Loucy (cell line): ENCODE results near the gene TEP1.

Experiments used
- H2AFZ ChIP-seq: fragments of 200-600 bp; sonication (generic); 2 replicates; pipeline ENCODE4 v1.6.0; 2016; ENCODE audit warnings: antibody characterized with exemption, mild to moderate bottlenecking, low read length, moderate library complexity
- H3F3A ChIP-seq: fragments of 200-600 bp; 2 replicates; pipeline ENCODE4 v1.6.0; 2016; ENCODE audit warnings: antibody characterized with exemption, low read depth, mild to moderate bottlenecking
- H3K27me3 ChIP-seq: fragments of 200-600 bp; sonication (generic); 2 replicates; pipeline ENCODE4 v1.6.1; 2014; ENCODE audit warnings: low read length, mild to moderate bottlenecking; ENCODE audit not compliant: insufficient read depth, poor library complexity, severe bottlenecking
- H3K36me3 ChIP-seq: fragments of 200-600 bp; sonication (generic); 2 replicates; pipeline ENCODE4 v1.6.1; 2016; ENCODE audit warnings: low read length; ENCODE audit not compliant: insufficient read depth
- H3K4me1 ChIP-seq: fragments of 200-600 bp; sonication (generic); 2 replicates; pipeline ENCODE4 v1.5.1; 2014; ENCODE audit warnings: low read length, mild to moderate bottlenecking; ENCODE audit not compliant: insufficient read depth, poor library complexity, severe bottlenecking
- H3K4me2 ChIP-seq: fragments of 200-600 bp; sonication (generic); 2 replicates; pipeline ENCODE4 v1.6.0; 2014; ENCODE audit warnings: antibody characterized with exemption, low read length, low read depth, mild to moderate bottlenecking; ENCODE audit not compliant: poor library complexity, severe bottlenecking
- H3K4me3 ChIP-seq: fragments of 200-600 bp; sonication (generic); 2 replicates; pipeline ENCODE4 v1.5.1; 2014; ENCODE audit warnings: low read length, mild to moderate bottlenecking, mixed read lengths; ENCODE audit not compliant: poor library complexity, severe bottlenecking
- H3K79me2 ChIP-seq: fragments of 200-600 bp; sonication (generic); 2 replicates; pipeline ENCODE4 v1.6.1; 2014; ENCODE audit warnings: low read length; ENCODE audit not compliant: insufficient read depth
- H3K9ac ChIP-seq: fragments of 200-600 bp; sonication (generic); 2 replicates; pipeline ENCODE4 v1.6.0; 2014; ENCODE audit warnings: mild to moderate bottlenecking, low read depth, low read length, moderate library complexity; ENCODE audit not compliant: poor library complexity, severe bottlenecking
- H3K9me2 ChIP-seq: fragments of 200-600 bp; sonication (generic); replicated peaks from 2 replicates; pipeline ENCODE4 v1.6.1; 2016; ENCODE audit warnings: low read depth, low read length, mixed read lengths
- H3K9me3 ChIP-seq: fragments of 200-600 bp; sonication (generic); 2 replicates; pipeline ENCODE4 v1.6.1; 2014; ENCODE audit warnings: mild to moderate bottlenecking, antibody characterized with exemption, low read length, low read depth; ENCODE audit not compliant: insufficient read depth
- H4K20me1 ChIP-seq: fragments of 200-600 bp; sonication (generic); 2 replicates; pipeline ENCODE4 v1.6.0; 2014; ENCODE audit warnings: antibody characterized with exemption, low read length, mild to moderate bottlenecking; ENCODE audit not compliant: insufficient read depth, poor library complexity, severe bottlenecking
- CTCF ChIP-seq: fragments of 200-600 bp; sonication (generic); conservative IDR thresholded peaks from 2 replicates; pipeline ENCODE4 v1.5.1; 2014; ENCODE audit warnings: mild to moderate bottlenecking, antibody characterized with exemption, low read length
- EZH2phosphoT487 ChIP-seq: fragments of 200-600 bp; IDR thresholded peaks from 2 replicates; pipeline ENCODE4 v1.6.1; 2018; ENCODE audit warnings: antibody characterized with exemption, mild to moderate bottlenecking, moderate library complexity, borderline replicate concordance

The TEP1 gene

GRCh38 chr14:20383032-20383431 lies 30.3 kb downstream of the TEP1 start:
- Histone ChIP-seq H3K9me2 (no peaks in the 10 kb centered on the region), H3K27me3 (no peaks in the 10 kb centered on the region), H3K4me3 (no peak overlapping the region), H3K9ac (no peak overlapping the region), H2AFZ (no peak overlapping the region), H3F3A (no peaks in the 10 kb centered on the region), H3K79me2 (no peaks in the 10 kb centered on the region), H3K9me3 (no peaks in the 10 kb centered on the region), H3K36me3 (peaks cover 90% of the 10 kb centered on the region; the same call in 1 of the 2 replicates), H3K4me2 (no peak overlapping the region), H3K4me1 (no peaks in the 10 kb centered on the region), H4K20me1 (no peaks in the 10 kb centered on the region)
- no peak for TF ChIP-seq EZH2phosphoT487
- TF ChIP-seq CTCF = no peak

DNA sequence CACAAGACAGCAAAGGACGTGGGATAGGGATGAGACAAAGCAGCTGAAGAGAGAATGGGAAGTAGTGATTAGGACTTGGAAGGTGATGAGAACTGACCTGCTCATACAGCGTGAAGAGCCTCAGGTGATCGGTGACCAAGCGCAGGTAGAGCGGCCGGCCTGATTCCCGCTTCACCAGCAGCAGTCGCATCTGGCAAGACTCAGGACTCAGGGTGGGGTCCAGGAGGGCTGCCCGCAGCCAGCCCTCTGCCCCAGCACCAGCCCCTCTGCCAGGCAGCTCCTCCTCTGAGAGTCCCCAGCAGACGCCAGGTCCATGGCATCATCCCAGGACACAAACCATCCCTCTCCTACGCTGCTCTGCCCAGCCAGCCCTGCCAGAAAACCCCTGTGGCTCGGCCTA lies 30.8 kb downstream of the TEP1 start:
- no peaks in the 10 kb centered on the region for H3K9me2 ChIP-seq
- no peaks in the 10 kb centered on the region for H3K4me1 ChIP-seq
- H3K4me3 ChIP-seq = no peak overlapping the region
- no peak overlapping the region for H2AFZ ChIP-seq
- no peaks in the 10 kb centered on the region for H3K27me3 ChIP-seq
- no peak overlapping the region for H3K9ac ChIP-seq
- TF ChIP-seq CTCF (no peak), EZH2phosphoT487 (no peak)
- no peaks in the 10 kb centered on the region for H3K79me2 ChIP-seq
- H3K4me2 ChIP-seq = no peak overlapping the region
- H4K20me1 ChIP-seq = no peaks in the 10 kb centered on the region
- H3F3A ChIP-seq = no peaks in the 10 kb centered on the region
- H3K36me3 ChIP-seq = peaks cover 91% of the 10 kb centered on the region; the same call in 1 of the 2 replicates
- H3K9me3 ChIP-seq = no peaks in the 10 kb centered on the region

DNA sequence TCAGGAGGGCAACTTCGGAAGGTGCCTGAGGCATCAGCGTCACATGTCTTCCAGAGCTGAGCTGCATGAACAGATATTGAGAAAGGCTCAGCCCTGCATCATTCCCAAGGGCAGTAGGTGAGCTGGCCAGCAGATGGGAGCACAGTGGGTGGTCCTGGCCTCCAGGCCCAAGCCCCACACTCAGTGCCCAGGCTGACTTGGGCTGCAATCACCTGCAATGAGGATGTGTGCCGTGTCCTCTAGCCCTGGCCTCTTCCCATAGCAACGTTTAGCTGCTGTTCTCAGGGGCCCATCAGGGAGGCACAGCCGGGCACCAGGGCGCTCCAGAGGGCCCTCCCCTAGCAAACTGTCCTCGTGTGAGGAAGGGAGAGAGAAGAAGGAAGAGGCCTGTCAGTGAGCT lies 32.0 kb downstream of the TEP1 start:
- Histone ChIP-seq H3K79me2 (no peaks in the 10 kb centered on the region), H3K9me3 (no peaks in the 10 kb centered on the region), H3K36me3 (peaks cover 95% of the 10 kb centered on the region; the same call in 1 of the 2 replicates), H2AFZ (no peak overlapping the region), H3K4me2 (no peak overlapping the region), H3K9me2 (no peaks in the 10 kb centered on the region), H4K20me1 (no peaks in the 10 kb centered on the region), H3F3A (no peaks in the 10 kb centered on the region), H3K4me3 (no peak overlapping the region), H3K4me1 (no peaks in the 10 kb centered on the region), H3K27me3 (no peaks in the 10 kb centered on the region), H3K9ac (no peak overlapping the region)
- TF ChIP-seq CTCF (no peak), EZH2phosphoT487 (no peak)
